Measurements from ENCODE around the gene GADD45GIP1.
"Not testable (repeated sequence)": the region's sequence is repeated elsewhere in the genome, so short reads cannot be mapped to it uniquely, and the experiment has no call there.

GADD45GIP1 gene

DNA sequence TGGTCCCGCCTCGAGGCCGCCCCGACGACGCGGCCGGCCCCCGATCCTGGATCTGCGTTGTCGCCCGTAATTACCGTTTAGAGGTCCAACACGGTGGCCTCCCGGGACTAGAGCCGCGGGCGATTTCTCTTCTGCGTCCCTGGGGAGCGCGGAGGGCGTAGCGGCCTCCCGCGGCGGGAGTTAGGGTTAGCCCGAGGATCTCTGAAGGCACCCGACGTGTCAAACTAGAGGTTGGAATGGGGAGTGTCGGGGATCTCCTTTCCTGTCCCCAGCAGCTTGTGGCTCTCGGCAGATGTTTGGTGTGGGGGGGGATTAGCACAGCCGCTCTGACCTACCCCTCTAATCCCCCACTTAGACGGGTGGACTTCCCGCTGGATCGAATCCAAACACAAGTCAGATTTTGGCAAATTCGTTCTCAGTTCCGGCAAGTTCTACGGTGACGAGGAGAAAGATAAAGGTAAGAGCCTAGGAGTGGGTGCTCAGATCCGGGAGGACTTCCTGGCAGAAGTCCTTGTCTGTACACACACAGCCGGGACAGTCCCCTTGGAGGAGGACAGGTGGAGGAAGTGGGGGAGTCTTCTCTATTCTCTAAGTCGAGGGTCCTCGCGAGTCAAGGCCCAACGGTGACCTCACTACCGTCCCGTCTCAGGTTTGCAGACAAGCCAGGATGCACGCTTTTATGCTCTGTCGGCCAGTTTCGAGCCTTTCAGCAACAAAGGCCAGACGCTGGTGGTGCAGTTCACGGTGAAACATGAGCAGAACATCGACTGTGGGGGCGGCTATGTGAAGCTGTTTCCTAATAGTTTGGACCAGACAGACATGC, 18.0 kb downstream of the GADD45GIP1 start:
- DNase-seq: no peak

GRCh38 chr19:12937927-12938778, 18.9 kb downstream of the GADD45GIP1 start, which contains the start of gene CALR:
TSS of gene CALR (plus strand) at chr19:12938609. CDS start at chr19:12938680, 71 bp downstream.
- DNase-seq: peak; percentile 99

DNA sequence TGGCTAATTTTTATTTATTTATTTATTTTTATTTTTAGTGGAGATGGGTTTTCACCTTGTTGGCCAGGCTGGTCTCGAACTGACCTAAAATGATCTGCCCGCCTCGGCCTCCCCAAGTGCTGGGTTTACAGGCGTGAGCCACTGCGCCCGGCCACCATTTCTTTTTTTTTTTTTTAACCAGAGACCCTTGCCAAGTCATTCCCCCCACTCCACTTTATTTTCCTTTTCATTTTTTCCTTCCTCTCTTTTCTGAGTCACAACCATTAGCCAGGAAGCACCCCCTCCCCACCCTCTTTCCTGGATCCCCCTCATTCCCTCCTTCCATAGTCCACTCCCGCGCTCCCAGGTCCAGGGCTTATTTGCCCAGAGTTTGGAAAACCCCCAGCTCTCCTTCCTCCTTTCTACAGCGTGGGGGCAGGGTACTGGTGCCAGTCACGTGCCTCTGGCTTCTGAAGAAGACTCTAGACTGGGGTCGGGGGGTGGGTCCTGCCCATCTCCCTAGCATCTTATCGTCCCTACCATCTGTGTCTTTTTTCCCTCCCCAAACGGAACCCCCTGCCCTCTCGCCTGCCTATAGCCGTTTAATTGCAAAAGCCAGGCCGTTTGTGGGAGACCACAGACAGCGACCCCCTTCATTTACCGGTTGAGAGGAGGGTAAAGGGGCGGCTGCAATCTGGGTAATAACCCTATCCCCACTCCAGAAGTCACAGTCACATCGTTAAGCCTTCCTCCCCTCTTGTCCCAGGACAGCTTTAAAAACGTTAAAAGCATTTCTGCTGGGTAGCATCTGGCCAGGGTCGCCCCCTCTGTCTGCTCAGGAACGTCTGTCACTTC, 19.7 kb downstream of the GADD45GIP1 start:
- peak; percentile 81 for DNase-seq

DNA sequence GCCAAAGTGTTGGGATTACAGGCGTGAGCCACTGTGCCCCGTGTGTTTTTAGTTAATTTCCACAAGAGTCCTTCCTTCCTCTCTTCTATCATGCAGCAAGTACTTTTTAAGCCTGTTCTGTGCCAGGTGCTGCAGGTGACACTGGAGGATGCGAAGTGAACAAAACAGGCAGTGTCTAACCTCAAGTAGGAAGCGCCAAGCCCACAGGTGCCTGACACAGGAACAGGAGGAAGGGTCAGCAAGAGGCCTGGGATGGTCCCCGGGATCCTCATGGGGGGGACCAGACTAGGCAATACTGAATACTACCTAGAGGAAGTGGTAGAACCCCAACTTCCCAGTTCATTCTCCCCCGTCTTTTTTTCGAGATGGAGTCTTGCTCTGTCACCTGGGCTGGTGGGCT, 20.4 kb downstream of the GADD45GIP1 start:
- no peak for DNase-seq

GRCh38 chr19:12935071-12935470, 22.0 kb downstream of the GADD45GIP1 start:
- no peak for DNase-seq

DNA sequence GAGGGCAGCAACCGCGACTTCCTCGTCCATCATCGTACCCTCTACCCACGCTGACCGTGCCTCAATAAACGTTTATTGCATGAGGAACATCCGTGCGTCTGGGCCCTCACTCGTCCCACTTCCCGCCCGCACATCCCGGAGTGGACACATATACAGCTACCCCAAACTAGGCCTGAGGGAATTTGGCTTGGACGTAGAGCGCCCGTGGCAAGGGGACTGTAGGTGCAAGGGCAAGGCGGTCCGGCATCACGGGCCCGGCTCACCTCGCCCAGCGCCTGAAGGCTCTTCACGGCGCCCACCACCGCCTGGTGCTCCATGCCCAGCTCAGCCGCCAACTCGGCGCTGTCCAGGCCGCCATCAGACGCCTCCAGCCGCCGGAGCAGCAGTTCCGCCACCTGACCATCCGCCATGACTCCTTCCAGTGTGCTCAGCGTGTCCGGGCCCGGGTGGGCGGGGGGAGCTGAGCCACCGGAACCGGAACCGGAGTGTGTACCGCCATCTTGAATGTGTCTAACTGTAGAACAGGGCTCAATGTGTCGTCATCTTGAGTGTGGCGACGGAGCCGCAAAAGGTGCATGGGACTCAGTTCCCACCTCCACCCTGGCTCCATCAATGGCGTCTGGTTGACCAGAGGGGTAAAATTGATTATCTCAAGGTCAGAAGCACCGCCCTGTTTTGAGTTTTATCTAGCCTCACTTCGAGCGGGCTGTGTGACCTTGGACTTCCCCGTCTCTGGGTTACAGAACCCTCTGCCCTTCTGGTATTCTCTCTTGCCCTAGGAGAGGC, 23.5 kb downstream of the GADD45GIP1 start, which contains the start of gene FARSA:
FARSA (minus strand) TSS at position 425 of the 786 bp plus-strand sequence; CDS start at position 410, 15 bp downstream.
- DNase-seq: peak; percentile 81

- DNase-seq: no peak
Measured at GRCh38 chr19:12932392-12933286, 24.4 kb downstream of the GADD45GIP1 start.

DNA sequence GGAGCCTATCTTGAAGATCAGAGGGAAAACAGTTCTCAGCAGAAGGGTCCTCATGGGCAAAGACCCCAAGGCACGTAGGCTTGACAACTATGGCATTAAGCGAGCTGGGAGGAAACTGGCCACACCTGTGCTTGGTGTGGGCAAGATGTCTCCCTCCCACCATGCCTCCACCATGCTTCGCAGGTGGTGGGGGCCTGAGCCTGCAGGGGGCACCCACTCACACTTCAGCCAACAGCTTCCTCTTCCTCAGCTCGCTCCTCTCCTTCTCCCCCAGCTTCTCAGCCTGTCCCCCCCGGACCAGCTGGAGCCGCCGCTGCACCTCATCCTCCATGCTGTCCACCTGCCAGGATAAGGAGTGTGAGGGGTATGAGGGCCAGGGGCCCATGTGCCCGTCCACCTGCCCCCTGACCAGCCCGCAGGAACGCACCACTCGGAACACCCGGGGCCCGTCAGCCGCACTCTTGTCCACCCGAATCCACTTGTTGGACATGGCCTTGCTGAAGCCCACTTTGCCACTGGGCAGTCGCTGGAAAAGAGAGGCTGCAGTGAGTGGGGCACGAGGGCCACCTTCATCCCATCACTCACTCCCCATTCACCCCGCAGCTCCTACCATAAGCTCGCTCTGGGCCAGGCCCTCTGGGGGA, 26.9 kb downstream of the GADD45GIP1 start:
- no peak for DNase-seq

GRCh38 chr19:12924621-12925310, 32.3 kb downstream of the GADD45GIP1 start:
- DNase-seq: no peak

- no peak for DNase-seq
Measured at GRCh38 chr19:12922959-12923358, 34.1 kb downstream of the GADD45GIP1 start.

- DNase-seq: no peak
Measured at GRCh38 chr19:12921047-12921446, 36.0 kb downstream of the GADD45GIP1 start.

DNA sequence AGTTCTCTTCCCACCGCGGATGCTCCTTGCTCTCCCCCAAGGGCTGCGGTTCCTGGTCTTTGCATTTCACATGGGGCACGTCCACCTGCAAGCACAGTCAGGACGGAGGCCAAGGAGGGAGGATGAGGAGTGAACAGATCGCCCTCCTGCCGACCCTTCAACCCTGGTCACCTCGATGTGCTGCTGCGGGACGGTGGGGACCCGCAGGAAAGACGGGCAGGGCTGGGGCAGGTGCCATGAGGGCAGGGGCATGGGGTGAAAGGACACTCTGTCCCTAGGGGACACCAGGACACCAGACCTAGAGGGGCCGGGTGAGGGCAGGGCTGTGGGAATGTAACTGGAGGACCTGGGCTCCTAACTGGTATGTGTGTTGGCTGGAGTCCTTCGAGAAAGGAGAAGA, 38.8 kb downstream of the GADD45GIP1 start:
- DNase-seq: no peak

GRCh38 chr19:12915860-12916259, 41.2 kb downstream of the GADD45GIP1 start:
- DNase-seq: not testable (repeated sequence)

DNA sequence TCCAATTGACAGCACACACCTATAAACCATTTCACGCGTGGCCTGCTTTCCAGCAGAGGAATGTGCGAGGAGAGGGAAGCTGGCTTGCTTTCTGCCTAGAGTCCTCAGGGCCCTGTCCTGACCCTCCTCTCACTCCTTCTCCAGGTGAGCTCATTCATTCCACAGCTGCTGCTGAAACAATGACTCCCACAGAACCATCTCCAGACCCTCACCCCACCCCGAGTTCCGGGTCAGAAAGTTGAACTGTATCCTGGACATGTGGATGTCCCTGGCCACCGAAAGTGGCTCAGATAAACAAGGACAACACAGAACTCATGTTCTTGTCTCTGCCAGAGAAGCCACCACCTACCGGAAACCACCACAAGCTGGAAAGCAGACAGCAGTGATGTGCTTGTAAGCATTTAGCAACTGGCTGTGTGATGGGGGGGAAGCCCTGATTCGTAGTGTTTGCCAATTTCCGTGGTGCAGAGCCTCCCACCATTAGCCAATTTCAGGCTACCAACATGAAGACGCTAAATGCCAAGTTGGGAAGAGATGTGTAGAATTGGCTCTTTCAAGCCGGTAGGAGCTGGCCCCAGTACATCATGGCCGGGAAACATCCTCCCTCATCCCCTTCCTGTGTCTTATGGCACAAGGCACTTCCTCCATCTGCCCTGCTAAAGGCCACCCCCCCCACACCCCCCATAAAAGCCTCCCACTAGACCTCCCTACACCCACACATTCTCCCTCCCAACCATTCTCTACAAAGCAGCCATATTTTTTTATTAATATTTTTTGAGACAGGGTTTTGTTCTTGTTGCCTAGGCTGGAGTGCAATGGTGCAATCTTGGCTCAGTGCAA, 43.0 kb downstream of the GADD45GIP1 start:
- DNase-seq: no peak

- DNase-seq: no peak
Measured at GRCh38 chr19:12913011-12913561, 43.9 kb downstream of the GADD45GIP1 start.

DNA sequence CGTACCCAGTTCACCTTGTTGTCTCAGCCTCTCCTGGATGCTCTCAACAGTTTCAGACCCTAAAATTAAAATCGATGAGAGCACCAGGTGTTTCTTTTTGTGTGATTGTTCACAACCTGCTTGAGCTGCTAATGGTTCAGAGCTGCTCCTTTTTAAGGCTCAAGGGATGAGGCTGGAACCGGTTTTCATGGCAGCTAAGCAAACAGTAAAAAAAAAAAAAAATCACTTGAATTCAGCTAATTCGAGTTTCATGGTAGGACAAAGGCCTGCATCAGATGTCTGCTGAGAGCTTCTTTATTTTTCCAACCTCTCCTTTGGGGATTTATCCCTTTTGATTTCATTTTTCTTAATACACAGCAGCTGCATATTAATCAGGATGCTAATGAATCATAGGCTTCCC, 44.5 kb downstream of the GADD45GIP1 start:
- no peak for DNase-seq

DNA sequence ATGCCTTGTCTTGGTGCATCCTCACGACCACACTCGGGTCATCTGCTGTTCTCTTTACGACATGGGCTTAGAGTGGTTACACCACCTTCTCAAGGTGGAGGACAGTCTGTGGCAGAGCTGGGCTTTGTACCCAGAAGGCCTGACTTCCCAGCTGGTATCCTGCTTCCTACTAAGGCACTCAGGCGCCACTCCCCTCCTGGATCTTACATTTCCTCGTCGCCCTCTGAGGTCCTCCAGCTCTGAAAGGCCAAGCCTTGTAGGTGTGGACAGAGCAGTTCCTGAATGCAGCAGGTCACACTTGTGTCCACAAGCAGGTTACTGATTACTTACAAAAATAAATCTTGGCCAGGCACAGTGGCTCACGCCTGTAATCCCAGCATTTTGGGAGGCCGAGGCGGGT, 49.9 kb downstream of the GADD45GIP1 start:
- DNase-seq: no peak
